ENCODE results near the gene LBP.
"Not testable (repeated sequence)": the region's sequence is repeated elsewhere in the genome, so short reads cannot be mapped to it uniquely, and the experiment has no call there.

LBP gene

DNA sequence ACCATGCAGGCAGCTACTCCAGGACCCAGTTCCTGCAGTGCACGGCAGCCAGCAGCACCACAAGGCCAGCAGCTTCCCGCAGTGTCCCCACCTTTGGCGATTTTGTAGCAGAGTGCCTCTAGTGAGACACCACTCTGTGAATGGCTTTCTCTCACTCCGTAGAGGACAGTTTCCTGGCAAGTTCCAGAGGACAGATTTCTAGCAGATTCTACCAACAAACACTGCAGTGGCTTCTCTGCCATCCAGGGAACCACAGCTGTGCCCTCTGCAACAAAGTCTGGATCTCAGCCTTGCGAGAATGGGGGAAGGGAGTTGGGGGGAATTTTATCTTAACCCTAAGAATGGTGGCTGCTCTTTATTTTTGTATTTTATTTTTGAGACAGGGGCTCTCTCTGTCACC, 60.2 kb downstream of the LBP start:
- no peak overlapping the region for H3K9ac ChIP-seq (ENCODE audit: low read length)
- H3K27me3 ChIP-seq (ENCODE audit: control insufficient read depth, insufficient read depth, low read length), result no peaks in the 10 kb centered on the region
- no peaks in the 10 kb centered on the region for H3K9me3 ChIP-seq (ENCODE audit: control insufficient read depth, low read depth, low read length)
- H3K36me3 ChIP-seq (ENCODE audit: control insufficient read depth, low read depth, low read length), result no peaks in the 10 kb centered on the region
- no peak overlapping the region for H3K27ac ChIP-seq (ENCODE audit: low read length)
- no peak overlapping the region for H3K4me3 ChIP-seq (ENCODE audit: low read length)
- no peaks in the 10 kb centered on the region for H3K4me1 ChIP-seq (ENCODE audit: control insufficient read depth, low read depth, low read length)

GRCh38 chr20:38407321-38407720, 61.0 kb downstream of the LBP start:
- no peak overlapping the region for H3K4me3 ChIP-seq (ENCODE audit: low read length)
- H3K36me3 ChIP-seq (ENCODE audit: control insufficient read depth, low read depth, low read length), result peaks cover 2% of the 10 kb centered on the region
- no peaks in the 10 kb centered on the region for H3K9me3 ChIP-seq (ENCODE audit: control insufficient read depth, low read depth, low read length)
- H3K9ac ChIP-seq (ENCODE audit: low read length), result no peak overlapping the region
- no peak overlapping the region for H3K27ac ChIP-seq (ENCODE audit: low read length)
- H3K27me3 ChIP-seq (ENCODE audit: control insufficient read depth, insufficient read depth, low read length), result no peaks in the 10 kb centered on the region
- H3K4me1 ChIP-seq (ENCODE audit: control insufficient read depth, low read depth, low read length), result no peaks in the 10 kb centered on the region

- H3K27me3 ChIP-seq (ENCODE audit: control insufficient read depth, insufficient read depth, low read length), result not testable (repeated sequence)
These were observed 61.5 kb downstream of the LBP start for GRCh38 chr20:38407822-38408221.

DNA sequence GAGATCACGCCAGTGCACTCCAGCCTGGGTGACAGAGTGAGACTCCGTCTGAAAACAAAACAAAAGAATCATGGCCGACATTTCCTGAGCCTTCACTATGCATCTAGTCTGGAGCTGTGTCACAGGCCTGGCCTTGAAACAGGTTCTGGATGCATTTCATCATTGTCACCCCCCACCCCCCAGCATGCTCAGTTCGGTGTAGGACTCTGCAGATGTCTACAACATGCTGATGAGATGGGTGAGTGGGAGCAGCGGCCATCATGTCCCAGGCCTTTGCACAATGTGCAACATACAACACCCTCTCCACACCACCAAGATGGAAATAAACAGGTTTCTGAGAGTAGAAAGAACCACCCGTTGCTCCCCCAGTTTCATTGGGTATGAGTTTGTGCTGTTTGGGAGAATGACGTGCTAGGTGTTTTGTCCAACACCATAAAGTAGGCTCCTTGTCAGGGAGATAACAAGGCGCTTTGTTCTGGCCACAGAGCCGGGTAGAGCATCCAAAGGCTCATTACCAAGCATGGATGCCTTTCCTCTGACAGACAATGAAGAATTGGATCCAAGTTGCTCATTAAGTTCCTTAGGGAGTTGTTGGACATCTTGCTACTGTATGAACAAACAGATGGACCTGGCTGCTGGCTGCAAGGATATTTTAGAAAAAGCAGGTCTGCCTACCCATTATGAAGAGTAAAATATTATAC, 66.7 kb downstream of the LBP start:
- H3K27ac ChIP-seq (ENCODE audit: low read length), result no peak overlapping the region
- H3K9me3 ChIP-seq (ENCODE audit: control insufficient read depth, low read depth, low read length), result no peaks in the 10 kb centered on the region
- H3K36me3 ChIP-seq (ENCODE audit: control insufficient read depth, low read depth, low read length), result peaks cover 13% of the 10 kb centered on the region
- H3K4me3 ChIP-seq (ENCODE audit: low read length), result no peak overlapping the region
- no peak overlapping the region for H3K9ac ChIP-seq (ENCODE audit: low read length)
- no peaks in the 10 kb centered on the region for H3K27me3 ChIP-seq (ENCODE audit: control insufficient read depth, insufficient read depth, low read length)
- H3K4me1 ChIP-seq (ENCODE audit: control insufficient read depth, low read depth, low read length), result peaks cover 5% of the 10 kb centered on the region

More at GRCh38 chr20:38407822-38408221, 61.5 kb downstream of the LBP start:
- not testable (repeated sequence) for H3K4me3 ChIP-seq (ENCODE audit: low read length); H3K9me3 ChIP-seq (ENCODE audit: control insufficient read depth, low read depth, low read length); H3K9ac ChIP-seq (ENCODE audit: low read length); H3K4me1 ChIP-seq (ENCODE audit: control insufficient read depth, low read depth, low read length); H3K27ac ChIP-seq (ENCODE audit: low read length); H3K36me3 ChIP-seq (ENCODE audit: control insufficient read depth, low read depth, low read length)

DNA sequence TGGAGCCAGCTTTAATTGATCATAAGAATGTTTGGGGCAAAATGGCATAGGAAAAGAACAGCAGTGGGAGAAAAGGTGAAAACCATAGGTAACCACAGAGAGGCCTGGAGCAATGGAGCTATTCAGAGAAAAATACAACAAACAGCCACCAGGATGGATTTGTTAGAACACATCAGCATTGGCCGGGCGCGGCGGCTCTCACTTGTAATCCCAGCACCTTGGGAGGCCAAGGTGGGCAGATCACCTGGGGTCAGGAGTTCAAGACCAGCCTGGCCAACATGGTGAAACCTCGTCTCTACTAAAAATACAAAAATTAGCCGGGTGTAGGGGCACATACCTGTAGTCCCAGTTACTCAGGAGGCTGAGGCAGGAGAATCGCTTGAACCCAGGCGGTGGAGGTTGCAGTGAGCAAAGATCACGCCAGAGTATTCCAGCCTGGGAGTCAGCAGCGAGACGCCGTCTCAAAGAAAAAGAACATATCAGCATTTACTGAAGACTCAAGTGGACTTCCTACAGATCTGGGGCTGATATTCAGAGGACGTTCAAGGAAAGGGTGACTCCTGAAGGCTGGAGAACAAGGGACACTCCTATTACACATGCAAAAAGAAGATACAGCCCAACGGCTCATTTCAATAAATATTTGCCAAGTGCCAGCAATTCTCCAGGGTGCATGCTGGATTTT, 68.6 kb downstream of the LBP start:
- H3K27ac ChIP-seq (ENCODE audit: low read length), result no peak overlapping the region
- peaks cover 5% of the 10 kb centered on the region for H3K4me1 ChIP-seq (ENCODE audit: control insufficient read depth, low read depth, low read length)
- H3K36me3 ChIP-seq (ENCODE audit: control insufficient read depth, low read depth, low read length), result peaks cover 31% of the 10 kb centered on the region
- no peaks in the 10 kb centered on the region for H3K27me3 ChIP-seq (ENCODE audit: control insufficient read depth, insufficient read depth, low read length)
- H3K9ac ChIP-seq (ENCODE audit: low read length), result no peak overlapping the region
- no peaks in the 10 kb centered on the region for H3K9me3 ChIP-seq (ENCODE audit: control insufficient read depth, low read depth, low read length)
- H3K4me3 ChIP-seq (ENCODE audit: low read length), result no peak overlapping the region

DNA sequence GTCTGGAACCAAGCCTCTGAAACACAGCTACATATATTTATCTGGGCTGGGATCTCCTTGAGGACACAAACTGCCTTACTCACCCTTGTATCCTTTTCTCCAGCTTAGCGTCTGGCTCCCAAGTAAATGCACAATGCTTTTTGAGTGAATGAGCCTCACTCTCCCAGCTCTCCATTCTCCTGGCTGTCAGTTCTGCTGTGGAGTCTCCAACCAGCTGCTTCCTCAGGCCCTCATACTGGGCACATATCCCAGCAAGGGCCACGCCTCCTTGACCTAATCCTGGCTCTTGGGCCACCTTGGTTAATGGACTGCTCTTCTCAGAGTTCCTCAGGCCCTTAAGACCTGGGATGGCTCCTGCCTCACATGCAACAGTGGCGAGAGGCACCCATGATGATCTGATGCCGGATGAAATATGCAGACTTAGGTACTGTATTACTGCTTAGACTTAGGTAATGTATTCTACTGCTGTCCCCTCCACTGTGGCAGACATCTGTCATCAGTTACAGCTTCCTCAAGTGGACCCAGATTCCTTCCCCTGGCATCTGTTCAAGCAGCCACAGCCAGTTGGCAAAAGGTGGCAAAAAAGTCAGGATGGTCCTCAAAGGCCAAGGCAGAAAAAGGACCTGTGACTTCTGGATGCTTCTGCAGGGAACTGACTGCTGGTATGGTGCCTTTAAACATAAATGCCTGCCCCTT, 72.4 kb downstream of the LBP start:
- H3K27ac ChIP-seq (ENCODE audit: low read length), result no peak overlapping the region
- peaks cover 55% of the 10 kb centered on the region for H3K36me3 ChIP-seq (ENCODE audit: control insufficient read depth, low read depth, low read length)
- no peaks in the 10 kb centered on the region for H3K27me3 ChIP-seq (ENCODE audit: control insufficient read depth, insufficient read depth, low read length)

GRCh38 chr20:38420388-38421085, 74.3 kb downstream of the LBP start:
- Histone ChIP-seq H3K27me3 (ENCODE audit: control insufficient read depth, insufficient read depth, low read length) (no peaks in the 10 kb centered on the region), H3K36me3 (ENCODE audit: control insufficient read depth, low read depth, low read length) (peaks cover 73% of the 10 kb centered on the region), H3K9me3 (ENCODE audit: control insufficient read depth, low read depth, low read length) (no peaks in the 10 kb centered on the region), H3K9ac (ENCODE audit: low read length) (no peak overlapping the region), H3K27ac (ENCODE audit: low read length) (no peak overlapping the region), H3K4me3 (ENCODE audit: low read length) (no peak overlapping the region), H3K4me1 (ENCODE audit: control insufficient read depth, low read depth, low read length) (peaks cover 5% of the 10 kb centered on the region)

More for the DNA sequence above, 72.4 kb downstream of the LBP start:
- Histone ChIP-seq H3K4me3 (ENCODE audit: low read length) (no peak overlapping the region), H3K9ac (ENCODE audit: low read length) (no peak overlapping the region), H3K4me1 (ENCODE audit: control insufficient read depth, low read depth, low read length) (peaks cover 5% of the 10 kb centered on the region), H3K9me3 (ENCODE audit: control insufficient read depth, low read depth, low read length) (no peaks in the 10 kb centered on the region)

DNA sequence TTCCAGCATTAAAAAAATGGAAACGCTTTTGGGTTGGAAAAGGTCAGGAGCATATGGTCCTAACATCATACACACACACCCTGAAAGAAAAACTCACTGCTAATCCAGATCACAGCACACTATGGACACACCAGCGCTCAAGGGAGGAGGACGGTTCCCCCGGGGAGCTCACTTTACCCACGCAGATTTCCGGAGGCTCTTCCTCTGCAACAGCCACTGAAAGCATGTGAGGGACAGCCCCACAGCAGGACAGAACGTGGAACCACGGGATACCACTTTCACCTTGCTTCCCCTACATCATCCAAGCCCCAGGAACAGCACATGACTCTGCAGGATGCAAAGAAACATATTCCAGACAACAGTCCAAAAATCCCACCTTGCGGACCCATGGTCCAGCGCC, 75.6 kb downstream of the LBP start:
- H3K36me3 ChIP-seq (ENCODE audit: control insufficient read depth, low read depth, low read length), result peaks cover 87% of the 10 kb centered on the region
- H3K4me3 ChIP-seq (ENCODE audit: low read length), result no peak overlapping the region
- no peak overlapping the region for H3K27ac ChIP-seq (ENCODE audit: low read length)
- no peaks in the 10 kb centered on the region for H3K9me3 ChIP-seq (ENCODE audit: control insufficient read depth, low read depth, low read length)
- no peaks in the 10 kb centered on the region for H3K4me1 ChIP-seq (ENCODE audit: control insufficient read depth, low read depth, low read length)
- no peaks in the 10 kb centered on the region for H3K27me3 ChIP-seq (ENCODE audit: control insufficient read depth, insufficient read depth, low read length)
- H3K9ac ChIP-seq (ENCODE audit: low read length), result no peak overlapping the region

DNA sequence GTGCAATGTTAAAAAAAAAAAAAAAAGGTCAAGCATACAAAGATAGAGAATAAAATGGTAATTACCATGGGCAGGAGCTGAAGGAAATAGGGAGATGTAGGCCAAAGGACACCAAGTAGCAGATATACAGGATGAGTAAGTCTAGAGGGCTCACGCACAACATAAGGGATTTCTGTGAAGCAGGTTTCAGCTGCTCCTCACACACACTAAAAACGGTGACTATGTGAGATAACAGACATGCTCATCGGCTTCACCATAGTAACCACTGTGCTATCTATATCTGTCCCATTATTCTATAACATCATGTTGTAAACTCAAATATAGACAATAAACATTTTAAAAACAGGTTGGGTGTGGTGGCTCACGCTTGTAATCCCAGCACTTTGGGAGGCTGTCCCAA, 77.3 kb downstream of the LBP start:
- Histone ChIP-seq H3K4me1 (ENCODE audit: control insufficient read depth, low read depth, low read length) (no peaks in the 10 kb centered on the region), H3K27me3 (ENCODE audit: control insufficient read depth, insufficient read depth, low read length) (no peaks in the 10 kb centered on the region), H3K36me3 (ENCODE audit: control insufficient read depth, low read depth, low read length) (peaks cover 99% of the 10 kb centered on the region)

GRCh38 chr20:38424401-38424800, 78.1 kb downstream of the LBP start:
- Histone ChIP-seq H3K27ac (ENCODE audit: low read length) (no peak overlapping the region), H3K9me3 (ENCODE audit: control insufficient read depth, low read depth, low read length) (no peaks in the 10 kb centered on the region), H3K36me3 (ENCODE audit: control insufficient read depth, low read depth, low read length) (peaks cover 99% of the 10 kb centered on the region), H3K27me3 (ENCODE audit: control insufficient read depth, insufficient read depth, low read length) (no peaks in the 10 kb centered on the region), H3K9ac (ENCODE audit: low read length) (no peak overlapping the region), H3K4me1 (ENCODE audit: control insufficient read depth, low read depth, low read length) (no peaks in the 10 kb centered on the region), H3K4me3 (ENCODE audit: low read length) (no peak overlapping the region)

More for the DNA sequence above, 77.3 kb downstream of the LBP start:
- Histone ChIP-seq H3K4me3 (ENCODE audit: low read length) (no peak overlapping the region), H3K9me3 (ENCODE audit: control insufficient read depth, low read depth, low read length) (no peaks in the 10 kb centered on the region), H3K9ac (ENCODE audit: low read length) (no peak overlapping the region), H3K27ac (ENCODE audit: low read length) (no peak overlapping the region)

Data from iPS-18a (cell line).